Measurements from ENCODE around the gene KREMEN2.
A peak's percentile ranks its signal among the peaks of the same experiment; 100 is the strongest.

The KREMEN2 gene

DNA sequence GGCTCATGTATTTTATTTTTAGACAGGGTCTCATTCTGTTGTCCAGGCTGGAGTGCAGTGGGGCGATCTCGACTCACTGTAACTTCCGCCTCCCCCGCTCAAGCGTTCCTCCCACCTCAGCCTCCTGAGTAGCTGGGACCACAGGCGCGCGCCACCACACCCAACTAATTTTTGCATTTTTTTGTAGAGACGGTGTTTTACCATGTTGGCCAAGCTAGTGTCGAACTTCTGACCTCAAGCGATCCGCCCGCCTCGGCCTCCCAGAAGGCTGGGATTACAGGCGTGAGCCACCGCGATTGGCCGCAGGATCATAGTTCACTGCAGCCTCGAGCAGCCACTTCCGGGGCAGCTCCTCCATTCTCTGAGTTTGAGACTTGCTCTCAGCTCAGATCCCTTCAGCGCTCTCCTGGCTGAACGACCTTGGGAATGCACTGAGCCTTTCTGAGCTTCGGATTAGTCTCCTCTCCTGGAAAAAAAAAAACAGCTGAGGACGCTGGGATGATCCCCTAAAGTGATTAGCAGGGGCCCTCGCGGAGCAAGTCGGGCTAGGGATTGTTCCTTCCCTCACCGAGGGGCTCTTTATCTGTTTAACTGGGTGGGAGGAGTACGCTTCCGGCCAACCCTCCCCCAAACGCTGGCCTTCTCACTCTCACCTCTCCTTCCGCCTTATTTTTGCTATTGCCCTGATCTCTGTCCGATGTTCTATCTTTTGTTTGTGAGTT, 17.3 kb downstream of the KREMEN2 start:
- no peak for DNase-seq

DNA sequence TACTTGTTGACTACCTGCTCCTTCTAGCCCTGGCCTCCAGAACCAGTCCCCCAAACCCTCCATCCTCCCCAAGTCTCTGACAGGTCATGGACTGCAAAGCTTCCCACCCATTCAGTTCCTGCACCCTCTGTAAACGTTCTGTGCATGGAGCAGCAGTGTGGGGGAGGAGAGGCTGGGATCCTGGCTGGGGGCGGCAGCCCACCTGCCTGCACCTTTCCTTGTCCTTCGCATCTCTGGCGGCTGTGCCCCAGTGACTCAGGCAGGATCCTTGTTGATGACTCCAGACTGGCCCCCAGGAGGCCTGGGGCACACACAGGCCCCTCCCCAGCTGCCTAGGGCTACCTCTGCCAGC, 17.8 kb downstream of the KREMEN2 start:
- no peak for DNase-seq

DNA sequence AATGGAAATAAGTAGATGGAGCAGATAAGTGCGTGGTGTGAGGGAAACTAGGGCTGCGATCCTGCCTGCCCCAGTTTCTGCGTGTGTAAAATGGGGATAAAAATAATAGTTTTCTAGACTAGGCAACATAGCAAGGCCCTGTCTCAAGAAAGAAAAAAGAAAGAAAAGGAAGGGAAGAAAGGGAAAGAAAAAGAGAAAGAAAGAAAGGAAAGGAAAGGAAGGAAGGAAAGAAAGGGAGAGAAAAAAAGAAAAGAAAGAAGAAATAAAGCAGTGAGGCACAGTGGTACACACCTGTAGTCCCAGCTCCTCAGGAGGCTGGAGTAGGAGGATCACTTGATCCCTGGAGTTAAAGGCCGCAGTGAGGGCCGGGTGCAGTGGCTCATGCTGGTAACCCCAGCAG, 18.3 kb downstream of the KREMEN2 start:
- DNase-seq, result no peak

DNA sequence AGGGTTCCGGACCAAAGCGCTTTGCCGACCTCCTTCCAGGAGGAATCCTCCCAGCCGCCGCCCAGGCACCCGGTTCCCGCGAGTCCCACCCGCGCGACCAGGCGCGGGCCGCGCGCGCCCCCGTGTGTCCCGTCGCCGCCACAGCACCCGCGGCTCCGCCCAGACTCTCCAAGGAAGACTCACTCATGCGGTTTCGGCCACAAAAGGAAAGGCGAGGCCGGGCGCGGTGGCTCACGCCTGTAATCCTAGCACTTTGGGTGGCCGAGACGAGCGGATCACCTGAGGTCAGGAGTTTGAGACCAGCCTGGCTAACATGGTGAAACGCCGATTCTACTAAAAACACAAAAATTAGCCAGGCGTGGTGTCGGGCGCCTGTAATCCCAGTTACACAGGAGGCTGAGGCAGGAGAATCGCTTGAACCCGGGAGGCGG, 19.6 kb downstream of the KREMEN2 start:
- peak; percentile 65 for DNase-seq

DNA sequence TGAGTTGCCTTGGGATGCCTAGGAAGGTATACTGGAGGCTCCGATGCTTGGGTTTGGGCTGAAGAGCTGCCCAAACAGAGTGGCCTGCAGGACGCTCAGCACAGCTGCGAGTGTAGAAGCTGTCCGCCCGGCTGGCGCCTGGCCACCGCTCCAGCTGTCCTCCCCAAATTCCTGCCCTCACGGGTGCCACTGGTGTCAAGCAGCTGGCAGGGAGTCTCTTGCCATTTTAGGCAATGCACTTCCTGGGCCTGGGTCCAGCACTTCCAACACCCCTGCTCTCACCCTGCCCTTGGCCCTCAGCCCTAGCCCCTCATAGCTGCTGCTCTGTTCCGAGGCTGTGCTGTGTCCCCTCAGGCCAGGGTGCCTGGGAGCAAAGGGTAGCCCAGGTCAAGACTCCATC, 21.4 kb downstream of the KREMEN2 start:
- no peak for DNase-seq

DNA sequence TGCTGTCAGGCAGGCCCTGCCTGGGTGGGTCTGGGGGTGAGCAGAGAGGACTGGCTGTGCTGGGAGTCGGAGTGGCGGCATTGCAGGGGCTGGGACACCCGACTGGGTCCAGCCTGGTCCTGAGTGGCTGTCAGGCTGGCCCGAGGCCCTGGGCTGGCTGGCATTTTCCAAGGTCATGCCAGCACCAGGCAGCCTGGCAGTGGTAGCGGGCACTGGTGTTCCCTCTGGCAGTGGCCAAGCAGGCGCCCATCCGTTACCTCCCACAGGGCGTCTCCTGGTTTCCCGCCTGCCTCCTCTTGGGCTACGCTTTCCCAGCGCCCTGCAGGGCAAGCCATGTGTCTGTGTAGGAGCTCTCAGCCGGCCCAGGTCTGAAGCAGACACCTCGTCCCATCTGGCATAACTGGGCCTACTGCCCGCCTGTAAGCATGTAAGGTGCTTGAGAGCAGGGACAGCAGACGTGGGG, 21.8 kb downstream of the KREMEN2 start:
- DNase-seq, result no peak

DNA sequence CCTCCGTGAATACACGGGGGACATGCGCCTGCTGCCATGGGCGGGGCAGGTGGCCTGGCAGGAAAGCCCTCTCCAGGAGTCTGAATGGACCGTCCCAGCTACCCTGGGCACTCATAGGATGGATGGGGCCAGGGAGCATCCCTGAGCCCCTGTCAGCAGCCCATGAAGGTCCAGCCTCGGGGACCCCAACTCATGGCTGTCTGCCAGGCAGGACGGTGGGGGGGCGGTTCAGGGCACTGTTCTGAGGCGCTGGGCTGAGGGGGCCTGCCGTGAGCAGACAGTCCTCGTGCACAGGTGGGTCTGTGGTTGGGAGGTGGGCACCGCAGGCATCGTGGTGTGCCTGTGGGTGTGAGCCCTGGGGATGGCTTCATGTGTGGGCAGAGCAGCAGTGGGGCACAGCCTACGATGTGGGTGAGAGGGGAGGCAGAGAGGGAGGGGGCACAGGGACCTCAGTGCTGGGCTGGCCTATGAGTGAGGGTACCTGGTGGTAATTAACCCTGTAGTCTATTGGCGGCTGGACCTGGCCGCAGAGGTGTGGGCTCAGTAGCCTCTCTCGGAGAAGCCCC, 22.6 kb downstream of the KREMEN2 start:
- no peak for DNase-seq

DNA sequence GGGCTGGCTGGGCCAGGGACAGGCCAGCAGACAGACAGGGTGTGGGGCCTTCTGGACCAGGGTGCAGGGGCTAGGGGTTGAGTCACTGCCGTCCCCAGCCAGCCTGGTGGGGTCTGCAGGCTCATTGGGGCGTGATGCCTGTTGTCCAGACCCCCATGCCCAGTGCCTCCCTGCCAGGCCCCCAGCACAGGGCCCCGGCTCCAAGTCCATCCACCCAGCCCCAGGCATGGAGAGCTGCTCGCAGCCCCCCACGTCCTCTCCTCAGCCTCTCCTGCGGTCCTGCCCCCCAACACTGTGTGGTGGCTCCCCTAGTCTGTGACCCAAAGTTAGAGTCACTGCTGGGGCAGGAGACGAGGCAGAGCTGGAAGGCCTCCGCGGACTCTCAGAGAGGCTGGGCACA, 23.2 kb downstream of the KREMEN2 start:
- no peak for DNase-seq

DNA sequence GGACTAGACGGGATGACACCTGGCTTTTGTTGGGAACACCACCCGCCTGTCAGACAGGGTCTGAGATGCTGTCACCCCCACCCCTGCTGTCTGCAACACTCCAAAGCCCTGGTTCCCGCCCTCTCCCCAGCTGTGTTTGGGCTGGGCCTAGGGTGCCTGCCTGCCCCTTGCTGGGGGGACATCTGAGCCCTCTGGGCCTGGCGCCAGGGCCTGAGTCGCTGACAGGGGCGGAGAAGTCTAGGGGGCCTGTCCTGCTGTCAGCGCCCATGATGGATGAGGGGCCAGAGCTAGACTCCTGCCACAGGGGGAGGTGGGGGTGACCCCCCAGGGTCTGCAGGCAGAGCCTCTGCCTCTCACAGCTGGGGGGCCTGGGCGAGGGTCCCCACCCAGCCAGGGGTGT, 23.8 kb downstream of the KREMEN2 start:
- DNase-seq, result no peak

DNA sequence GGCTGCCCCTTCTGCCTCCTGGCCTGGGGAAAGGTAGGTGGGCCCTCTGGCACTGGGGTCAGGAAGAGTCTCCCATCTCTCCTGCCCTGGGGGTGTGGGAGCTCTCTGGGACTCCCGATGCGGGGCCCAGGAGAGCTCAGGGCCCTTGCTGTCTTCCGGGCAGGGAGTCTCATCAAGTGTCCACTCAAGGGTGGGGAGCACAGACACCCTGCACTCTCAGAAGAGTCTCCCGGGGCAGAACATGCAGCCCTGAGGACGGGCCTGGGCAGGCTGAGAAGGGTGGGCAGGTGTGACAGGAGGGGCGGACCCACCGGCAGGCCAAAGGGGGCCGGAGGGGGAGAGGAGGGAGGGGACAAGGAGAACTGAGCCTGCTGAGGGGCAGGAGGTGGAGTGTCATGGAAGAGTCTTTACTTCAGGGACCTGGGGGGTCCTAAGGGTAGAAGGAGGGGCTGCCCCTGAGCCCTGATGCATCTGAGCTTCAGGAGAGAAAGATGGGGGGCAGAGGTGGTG, 24.6 kb downstream of the KREMEN2 start:
- no peak for DNase-seq

DNA sequence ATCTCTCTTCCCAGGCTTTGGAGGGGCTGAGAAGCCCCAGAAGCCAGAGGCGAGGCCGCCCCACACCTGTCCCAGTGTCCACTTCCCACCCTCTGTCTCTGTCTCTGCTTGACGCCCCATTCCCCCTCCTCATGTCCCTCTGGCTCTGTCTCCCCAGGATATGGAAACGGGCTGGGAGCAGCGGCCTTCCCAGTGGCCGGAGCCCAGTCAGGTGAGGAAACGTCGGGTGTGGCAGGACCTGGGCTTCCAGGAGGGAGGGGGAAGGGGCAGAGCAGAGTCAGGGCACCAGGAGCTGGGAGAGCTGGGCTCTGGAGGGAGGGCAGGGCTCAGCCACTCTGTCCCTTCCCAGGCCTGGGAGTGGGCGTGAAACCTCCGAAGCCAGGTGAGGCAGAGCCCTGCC, 26.8 kb downstream of the KREMEN2 start:
- no peak for DNase-seq

DNA sequence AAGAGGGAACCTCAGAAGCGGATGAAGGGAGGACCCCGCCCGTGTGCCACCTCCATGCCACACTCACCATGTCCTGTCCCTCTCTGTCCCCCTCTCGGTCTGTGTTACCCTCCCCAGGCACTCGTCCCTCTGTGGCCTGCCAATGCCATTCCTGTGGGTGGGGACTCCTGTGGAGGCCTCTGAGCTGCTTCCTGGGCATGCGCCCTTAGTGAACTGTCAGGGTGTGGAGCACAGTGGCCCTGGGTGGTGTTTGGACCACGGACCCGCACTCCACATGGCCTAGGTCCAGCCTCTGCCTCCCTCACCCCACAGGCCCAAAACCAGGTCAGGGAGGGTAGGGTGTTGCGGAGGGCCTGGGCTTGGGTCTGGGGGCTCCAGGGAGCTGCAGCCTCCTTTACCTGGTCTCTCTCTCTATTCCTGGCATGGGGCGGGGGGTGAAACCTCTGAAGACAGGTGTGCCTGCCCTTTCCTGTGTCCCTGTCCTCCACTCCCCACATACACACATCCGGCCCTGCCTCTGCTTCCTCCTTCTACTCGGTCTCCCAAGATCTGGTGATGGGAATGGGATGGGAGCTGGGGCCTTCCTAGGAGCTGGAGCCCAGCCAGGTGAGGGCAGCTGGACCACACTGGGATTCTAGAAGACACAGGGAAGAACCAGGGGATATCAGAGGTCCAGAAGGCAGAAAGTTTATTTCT, 27.6 kb downstream of the KREMEN2 start:
- no peak for DNase-seq

DNA sequence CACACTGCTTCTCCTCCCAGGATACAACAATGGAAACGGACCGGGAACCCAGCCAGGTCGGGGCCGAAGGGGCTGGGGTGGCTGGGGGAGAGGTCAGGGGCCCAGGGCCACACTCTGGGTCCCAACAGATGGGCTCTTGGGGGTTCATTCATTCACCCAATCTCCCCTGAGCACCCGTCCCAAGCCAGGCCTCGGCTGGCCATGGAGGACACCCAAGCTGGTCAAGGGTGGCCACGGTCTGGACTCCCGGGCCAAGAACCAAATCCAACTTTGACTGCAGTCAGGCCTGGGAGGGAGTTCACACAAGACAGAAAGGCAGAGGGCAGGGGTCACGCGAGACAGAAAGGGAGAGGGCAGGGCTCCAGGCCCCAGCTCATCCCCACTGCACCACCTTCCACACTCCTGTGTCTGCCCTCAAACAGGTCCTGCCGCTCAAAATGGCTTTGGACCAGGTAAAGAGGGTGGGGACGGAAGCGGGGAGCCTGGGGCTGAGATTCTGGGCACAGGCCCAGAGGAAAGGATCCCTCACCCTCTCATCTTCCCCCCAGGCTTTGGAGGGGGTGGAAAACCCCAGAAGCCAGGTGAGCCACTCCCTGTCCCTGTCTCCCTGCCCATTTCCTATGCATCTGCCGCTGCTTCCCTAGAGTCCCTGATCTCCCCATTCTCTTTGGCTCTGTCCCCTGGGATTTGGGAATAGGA, 28.5 kb downstream of the KREMEN2 start:
- no peak for DNase-seq

DNA sequence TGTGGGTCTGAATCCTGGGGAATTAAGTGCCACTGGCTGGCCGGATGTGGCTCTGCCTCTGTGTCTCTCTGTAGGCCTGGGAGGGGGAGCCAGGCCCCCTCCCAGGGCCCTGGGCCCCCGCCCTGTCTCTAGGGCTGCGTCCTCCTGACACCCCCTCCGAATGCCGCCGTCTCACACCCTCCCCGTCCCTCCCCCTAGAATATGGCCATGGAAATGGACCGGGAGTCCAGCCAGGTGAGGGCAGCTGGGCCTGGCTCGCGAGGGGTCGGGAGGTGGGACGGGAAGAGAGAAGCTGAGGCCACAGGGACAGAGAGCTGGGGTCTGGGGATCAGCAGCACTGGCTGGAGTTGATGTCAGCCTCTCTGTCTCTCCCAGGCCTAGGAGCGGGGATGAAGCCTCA, 32.2 kb downstream of the KREMEN2 start:
- no peak for DNase-seq

DNA sequence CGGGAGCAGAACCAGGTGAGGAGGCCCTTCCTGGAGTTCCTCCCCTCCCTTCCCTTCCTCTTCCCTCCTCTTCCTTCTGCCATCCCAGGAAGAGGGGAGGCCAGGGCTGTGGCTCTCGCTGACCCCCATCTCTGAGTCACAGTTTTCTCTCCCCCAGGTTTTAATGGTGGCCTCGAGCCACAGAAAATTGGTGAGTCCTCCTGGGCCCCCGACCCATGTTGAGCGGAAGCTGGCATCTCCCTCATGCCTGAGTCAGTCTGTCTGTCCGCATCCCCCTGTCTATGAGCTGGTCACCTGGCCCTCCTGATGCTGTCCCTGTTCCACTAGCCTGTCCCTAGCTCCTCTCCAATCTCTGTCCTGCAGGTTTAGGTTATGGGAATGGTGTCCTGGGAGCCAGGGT, 35.9 kb downstream of the KREMEN2 start:
- DNase-seq, result no peak

DNA sequence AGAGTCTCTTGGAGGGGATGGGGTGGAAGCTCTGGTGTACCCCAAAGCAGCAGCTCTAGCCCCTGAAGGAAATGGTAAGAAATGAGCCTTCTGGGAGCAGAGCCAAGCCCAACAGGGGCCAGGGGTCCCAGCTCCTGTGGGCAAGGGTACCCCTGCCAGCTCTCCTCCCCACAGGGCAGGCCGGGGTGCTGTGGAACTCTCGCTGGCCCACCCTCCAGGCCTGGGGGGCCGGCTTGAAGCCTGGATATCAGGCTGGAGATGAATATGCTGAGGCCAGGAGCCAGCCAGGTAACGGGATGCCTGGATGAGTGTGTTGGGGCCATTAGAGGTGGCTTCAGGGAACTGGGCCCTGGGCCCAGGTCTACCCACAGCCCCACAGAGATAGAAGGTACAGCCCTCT, 36.5 kb downstream of the KREMEN2 start:
- no peak for DNase-seq

DNA sequence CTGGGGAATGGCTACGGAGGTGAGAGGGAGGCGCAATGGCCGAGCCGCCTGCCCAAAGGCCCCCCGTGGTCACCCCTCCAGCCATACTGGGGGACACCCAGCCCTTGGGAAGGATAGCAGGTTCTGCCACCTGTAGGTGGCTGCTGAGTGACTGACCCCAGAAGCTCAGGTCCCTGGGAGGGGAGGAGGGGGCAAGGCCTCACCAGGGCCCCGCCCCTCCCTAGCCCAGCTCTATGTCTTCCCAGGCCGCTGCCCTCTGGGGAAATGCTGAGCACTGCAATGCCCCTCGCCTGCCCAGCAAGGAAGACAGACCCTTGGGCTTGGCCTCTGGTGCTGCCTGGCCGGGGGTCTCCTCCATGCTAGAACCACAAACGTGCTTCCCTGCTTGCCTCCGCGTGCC, 37.2 kb downstream of the KREMEN2 start:
- no peak for DNase-seq

DNA sequence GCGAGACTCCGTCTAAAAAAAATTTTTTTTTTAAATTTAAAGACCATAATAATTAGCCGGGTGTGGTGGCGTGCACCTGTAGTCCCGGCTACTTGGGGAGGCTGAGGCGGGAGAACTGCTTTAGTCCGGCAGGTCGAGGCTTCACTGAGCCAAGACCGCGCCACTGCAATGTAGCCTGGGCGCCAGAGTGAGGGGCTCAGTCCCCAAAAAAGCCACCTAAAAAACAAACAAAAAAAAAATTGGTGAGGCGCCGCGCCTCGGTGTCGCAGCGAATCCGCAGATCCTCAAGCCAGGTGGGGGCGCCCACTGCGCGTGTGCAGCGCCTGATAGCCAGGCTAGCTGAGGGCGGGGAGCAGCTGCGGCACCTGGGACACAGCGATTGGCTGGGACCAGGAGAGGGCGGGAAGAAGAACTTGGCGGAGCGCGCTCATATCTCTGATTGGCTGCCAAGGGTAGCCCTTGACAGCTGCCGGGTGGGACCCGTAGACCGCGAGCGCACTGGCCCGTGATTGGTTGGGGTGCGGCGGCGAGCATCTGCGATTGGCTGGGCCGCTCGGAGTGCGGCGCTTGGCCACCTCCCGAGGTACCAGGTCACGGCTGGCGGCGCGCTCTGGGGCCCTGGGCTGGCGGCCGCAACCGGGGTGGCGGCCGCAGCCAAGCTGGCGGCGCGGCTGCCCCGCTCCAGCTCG, 39.7 kb downstream of the KREMEN2 start:
- peak; percentile 99 for DNase-seq

DNA sequence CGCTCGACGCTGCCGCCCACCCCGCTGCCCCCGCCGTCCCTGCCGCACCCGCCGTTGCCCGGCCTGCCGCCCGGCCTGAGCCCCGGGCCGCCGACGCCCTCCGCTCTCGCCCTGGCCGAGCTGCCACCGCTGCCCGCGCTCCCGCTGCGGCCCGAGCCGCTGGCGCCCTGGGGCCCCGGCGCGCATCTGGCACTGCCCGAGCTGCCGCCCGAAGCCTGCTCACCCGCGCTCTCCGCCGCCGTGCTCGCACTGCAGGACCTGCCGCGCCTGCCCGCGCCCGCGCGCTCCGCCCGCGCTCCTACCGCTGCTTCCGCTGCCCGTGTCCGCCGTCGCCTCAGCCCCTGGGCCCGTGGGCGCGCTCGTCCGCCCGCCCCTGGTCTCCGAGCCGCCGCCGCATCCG, 40.2 kb downstream of the KREMEN2 start:
- no peak for DNase-seq

DNA sequence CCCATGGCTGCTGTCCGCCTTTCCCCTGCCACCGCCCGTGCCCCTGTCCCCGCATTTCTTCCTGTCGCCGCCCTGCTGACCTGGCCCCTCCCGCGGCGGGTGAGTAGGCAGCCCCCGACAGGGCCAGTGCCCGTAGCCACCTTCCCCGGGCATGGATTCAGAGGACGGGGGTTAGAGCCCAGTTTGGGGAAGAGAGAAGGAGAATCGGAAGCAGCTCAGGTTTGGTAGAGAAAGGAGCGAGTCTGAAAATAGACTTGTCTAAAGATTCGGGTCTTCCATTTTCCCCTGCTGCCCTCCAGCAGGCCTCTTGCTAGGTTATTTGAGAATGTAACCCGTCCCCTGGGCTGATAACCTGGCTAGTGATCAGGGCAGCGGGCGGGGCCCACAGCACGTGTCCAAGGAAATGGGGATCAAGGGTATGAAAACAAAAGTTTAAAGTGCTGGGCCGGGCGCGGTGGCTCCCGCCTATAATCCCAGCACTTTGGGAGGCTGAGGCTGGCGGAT, 40.8 kb downstream of the KREMEN2 start:
- no peak for DNase-seq

DNA sequence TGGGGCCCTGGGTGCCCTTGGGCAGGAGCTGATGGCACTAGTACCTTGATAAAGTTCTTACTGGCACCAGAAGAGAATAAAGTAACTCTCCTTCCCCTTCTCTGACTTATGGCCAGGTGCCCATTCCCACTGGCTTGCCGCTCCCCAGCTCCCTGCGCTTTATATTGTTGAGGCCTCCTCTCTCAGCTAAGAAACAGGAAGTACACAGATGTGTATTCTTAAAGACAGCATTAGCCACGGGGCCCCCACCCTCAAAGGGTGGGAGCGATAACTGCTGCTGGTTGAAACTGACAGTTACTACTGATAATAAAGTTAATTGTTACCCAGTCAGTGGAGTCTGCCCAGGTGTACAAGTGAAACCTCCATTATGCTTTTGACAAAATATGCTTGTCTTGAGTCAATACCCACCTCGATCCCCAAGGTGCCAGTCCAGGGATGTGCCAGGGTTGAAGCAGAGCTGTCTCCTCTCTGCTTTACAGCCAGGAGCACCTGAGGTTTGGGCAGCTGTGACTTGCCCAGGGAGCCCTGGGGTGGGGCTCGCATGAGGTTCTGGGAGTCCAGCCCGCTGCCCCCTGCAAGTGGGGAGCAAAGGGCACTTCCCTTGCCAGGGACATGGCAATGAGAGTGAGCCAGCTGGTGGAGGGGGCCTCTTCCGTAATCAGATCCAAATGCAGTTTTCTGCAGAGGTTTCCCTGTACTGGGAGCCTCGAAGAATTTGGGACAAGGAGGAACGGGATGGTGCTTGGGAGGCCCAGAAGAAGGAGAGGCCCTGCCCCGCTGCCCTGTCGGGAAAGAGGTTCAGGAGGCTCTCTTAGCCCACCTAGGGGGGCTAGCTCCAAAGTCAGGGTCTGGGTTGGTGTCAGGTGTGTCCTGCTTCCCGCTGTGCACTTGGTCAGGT, 43.2 kb downstream of the KREMEN2 start:
- no peak for DNase-seq
